GM23338 (cell line): ENCODE results near the gene FGF11. TPM values are rescaled to one million over a fixed set of nuclear protein-coding genes. Genes with fewer than 3 reads are reported as not detected.

Experiments used
- ATAC-seq: fragments of 200-7000 bp; cut with Tn5 transposase; 3 replicates; pipeline ENCODE4 v1.9.1; 2020
- DNase-seq: peaks from one replicate; pipeline ENCODE4 v3.0.0-alpha.2; 2015; ENCODE audit warnings: low spot score
- H2AFZ ChIP-seq: fragments of 200-600 bp; sonication (generic); 2 replicates; pipeline ENCODE4 v1.8.0; 2016; ENCODE audit warnings: antibody characterized with exemption, mild to moderate bottlenecking, moderate library complexity
- H3F3A ChIP-seq: fragments of 200-600 bp; sonication (generic); replicated peaks from 2 replicates; pipeline ENCODE4 v1.8.0; 2017; ENCODE audit warnings: antibody characterized with exemption, mixed run types, low read depth
- H3K27ac ChIP-seq: fragments of 200-600 bp; sonication (generic); 2 replicates; pipeline ENCODE4 v1.6.1; 2016; ENCODE audit warnings: low read depth
- H3K27me3 ChIP-seq: fragments of 200-600 bp; sonication (generic); 2 replicates; pipeline ENCODE4 v1.8.0; 2016; ENCODE audit warnings: mild to moderate bottlenecking, mixed run types, moderate library complexity; ENCODE audit not compliant: insufficient read depth
- H3K36me3 ChIP-seq: fragments of 200-600 bp; sonication (generic); 2 replicates; pipeline ENCODE4 v1.8.0; 2016; ENCODE audit warnings: mild to moderate bottlenecking; ENCODE audit not compliant: insufficient read depth
- H3K4me1 ChIP-seq: fragments of 200-600 bp; sonication (generic); 2 replicates; pipeline ENCODE4 v1.8.0; 2016; ENCODE audit warnings: mild to moderate bottlenecking, moderate library complexity; ENCODE audit not compliant: insufficient read depth
- H3K4me2 ChIP-seq: fragments of 200-600 bp; sonication (generic); 2 replicates; pipeline ENCODE4 v1.7.1; 2017; ENCODE audit warnings: mixed run types
- H3K4me3 ChIP-seq: fragments of 200-600 bp; sonication (generic); 2 replicates; pipeline ENCODE4 v1.6.1; 2016; ENCODE audit warnings: mixed run types
- H3K79me2 ChIP-seq: fragments of 200-600 bp; sonication (generic); replicated peaks from 2 replicates; pipeline ENCODE4 v1.8.0; 2017; ENCODE audit warnings: mild to moderate bottlenecking; ENCODE audit not compliant: insufficient read depth
- H3K9me2 ChIP-seq: fragments of 200-600 bp; sonication (generic); 2 replicates; pipeline ENCODE4 v1.8.0; 2017; ENCODE audit not compliant: insufficient read depth
- H4K20me1 ChIP-seq: fragments of 200-600 bp; sonication (generic); replicated peaks from 2 replicates; pipeline ENCODE4 v1.8.0; 2017; ENCODE audit warnings: mild to moderate bottlenecking; ENCODE audit not compliant: insufficient read depth
- H3K27ac Mint-ChIP-seq: 2 replicates; pipeline ENCODE4 v1.8.0; 2020; ENCODE audit warnings: inconsistent platforms, mild to moderate bottlenecking, moderate library complexity, mixed read lengths
- H3K27me3 Mint-ChIP-seq: 3 replicates; pipeline ENCODE4 v1.8.0; 2022; ENCODE audit warnings: low read depth, mild to moderate bottlenecking, moderate library complexity, mixed read lengths, inconsistent platforms; ENCODE audit not compliant: insufficient read depth, poor library complexity
- H3K36me3 Mint-ChIP-seq: 3 replicates; pipeline ENCODE4 v1.8.0; 2021; ENCODE audit warnings: low read depth, mild to moderate bottlenecking, inconsistent platforms, moderate library complexity, mixed read lengths
- H3K4me1 Mint-ChIP-seq: 3 replicates; pipeline ENCODE4 v1.8.0; 2020; ENCODE audit warnings: mild to moderate bottlenecking, inconsistent platforms, mixed read lengths
- H3K4me3 Mint-ChIP-seq: 3 replicates; pipeline ENCODE4 v1.8.0; 2021; ENCODE audit warnings: moderate library complexity, mild to moderate bottlenecking, inconsistent platforms, mixed read lengths
- H3K9me3 Mint-ChIP-seq: 3 replicates; pipeline ENCODE4 v1.8.0; 2020; ENCODE audit warnings: moderate library complexity, mild to moderate bottlenecking, inconsistent platforms, mixed read lengths
- CTCF ChIP-seq, 2 experiments: fragments of 200-600 bp in 1 of 2; sonication (generic) in 1 of 2; conservative IDR thresholded peaks; 2 replicates each; pipeline versions ENCODE4 v1.5.1 to v1.6.1; 2016 to 2017; ENCODE audit warnings: antibody characterized with exemption in 2 of 2, low read depth in 2 of 2, mild to moderate bottlenecking in 2 of 2, moderate library complexity in 1 of 2
- ETS1 ChIP-seq: IDR thresholded peaks from 2 replicates; pipeline ENCODE4 v1.6.1; 2016; ENCODE audit warnings: antibody characterized with exemption
- EZH2phosphoT487 ChIP-seq: fragments of 200-600 bp; sonication (generic); IDR thresholded peaks from one replicate; pipeline ENCODE4 v1.8.1; 2018; ENCODE audit warnings: antibody characterized with exemption; ENCODE audit not compliant: unreplicated experiment
- REST ChIP-seq: IDR thresholded peaks from one replicate; pipeline ENCODE4 v1.6.1; 2018; ENCODE audit warnings: antibody characterized with exemption; ENCODE audit not compliant: unreplicated experiment
- ZNF114 ChIP-seq: fragments of 250-450 bp; sonication (Bioruptor Pico); IDR thresholded peaks from 2 replicates; pipeline ENCODE4 v1.5.0; 2020; ENCODE audit warnings: mild to moderate bottlenecking, moderate library complexity
- polyA plus RNA-seq: library from polyadenylated mRNA; unstranded; fragments of >200 nt; fragmentation: Nextera tagmentation; extraction: Ambion mirVana; gene quantifications from 2 replicates; pipeline ENCODE4 v1.2.1, GENCODE V29; 2016
- total RNA-seq: library from RNA; depleted of rRNA; stranded (reverse); fragments of >200 nt; shearing (Covaris generic); gene quantifications from 2 replicates; pipeline ENCODE4 v1.2.3, GENCODE V29; 2014

Gene FGF11
- total and polyA plus RNA-seq, 2 experiments from 2014 or later, result 11.1 to 16.6 TPM

- peak; percentile 14 for TF ChIP-seq REST
Measured at GRCh38 chr17:7440834-7441195, 1.5 kb downstream of the FGF11 start (continued).

GRCh38 chr17:7441266-7441665 is 2.0 kb downstream of the FGF11 start:
- Histone ChIP-seq H3K9me2 (no peaks in the 10 kb centered on the region), H3K4me3 (peak overlapping the region; percentile 98), H3F3A (peaks cover 49% of the 10 kb centered on the region), H3K36me3 (no peaks in the 10 kb centered on the region), H3K27me3 (peaks cover 48% of the 10 kb centered on the region), H3K79me2 (no peaks in the 10 kb centered on the region), H3K4me2 (peak overlapping the region; percentile 76), H3K27ac (peak overlapping the region; percentile 65; the same call in 1 of the 2 replicates), H2AFZ (peak overlapping the region; percentile 72; the same call in 1 of the 2 replicates), H3K4me1 (peaks cover 37% of the 10 kb centered on the region), H4K20me1 (peaks cover 3% of the 10 kb centered on the region; the same call in 1 of the 2 replicates)
- no peak overlapping the region for H3K27ac Mint-ChIP-seq
- peaks cover 50% of the 10 kb centered on the region for H3K27me3 Mint-ChIP-seq
- H3K9me3 Mint-ChIP-seq, result no peaks in the 10 kb centered on the region
- H3K4me3 Mint-ChIP-seq, result peak overlapping the region; percentile 96
- TF ChIP-seq ZNF114 (CRISPR knock-in tag) (no peak), CTCF (conservative IDR thresholded peaks at IDR 0.05; ENCODE audit: low read depth in 2 of 2) (0 out of 4 replicates have a peak, but pooled peaks of 1 of the 2 experiments have one; percentile 2)
- H3K4me1 Mint-ChIP-seq, result peaks cover 38% of the 10 kb centered on the region
- no peak for ATAC-seq
- no peaks in the 10 kb centered on the region; the same call in 2 of the 3 replicates for H3K36me3 Mint-ChIP-seq
- peak; percentile 44 for DNase-seq

GRCh38 chr17:7442142-7442541 is 2.8 kb downstream of the FGF11 start:
- ATAC-seq, result no peak
- H3K27ac ChIP-seq, result no peak overlapping the region
- Mint-ChIP-seq H3K36me3 (no peaks in the 10 kb centered on the region; the same call in 2 of the 3 replicates), H3K4me3 (peak overlapping the region; percentile 96; the same call in 1 of the 3 replicates), H3K9me3 (no peaks in the 10 kb centered on the region), H3K27ac (no peak overlapping the region), H3K27me3 (peaks cover 49% of the 10 kb centered on the region), H3K4me1 (peaks cover 44% of the 10 kb centered on the region)
- no peak for TF ChIP-seq ETS1
- no peak for TF ChIP-seq ZNF114 (CRISPR knock-in tag)
- TF ChIP-seq EZH2phosphoT487, result no peak
- H3K79me2 ChIP-seq, result no peaks in the 10 kb centered on the region
- H3K27me3 ChIP-seq, result peaks cover 57% of the 10 kb centered on the region
- H3K4me3 ChIP-seq, result no peak overlapping the region
- H3K4me2 ChIP-seq, result peak overlapping the region; percentile 76; the same call in 1 of the 2 replicates
- H2AFZ ChIP-seq, result no peak overlapping the region
- DNase-seq, result no peak
- H4K20me1 ChIP-seq, result peaks cover 3% of the 10 kb centered on the region; the same call in 1 of the 2 replicates
- peaks cover 51% of the 10 kb centered on the region for H3F3A ChIP-seq
- H3K4me1 ChIP-seq, result peaks cover 42% of the 10 kb centered on the region
- no peaks in the 10 kb centered on the region for H3K36me3 ChIP-seq
- no peaks in the 10 kb centered on the region for H3K9me2 ChIP-seq
